Tibial artery (tissue), 4 donors: Measurements from ENCODE around the gene KLHL25.

Source experiments
- DNase-seq, 2 donors: peaks; one replicate each; pipeline ENCODE4 v3.0.0-alpha.2; 2019
- H3K27ac ChIP-seq, 2 donors: fragments of 200-600 bp; sonication (generic) in 1 of 2; 1 replicate in 1 of 2; 2 replicates in 1 of 2; pipeline ENCODE4 v1.5.1; 2018 to 2019; ENCODE audit warnings: mild to moderate bottlenecking in 1 of 2
- H3K27me3 ChIP-seq, 2 donors: fragments of 200-600 bp; sonication (generic) in 1 of 2; one replicate each; pipeline versions ENCODE4 v1.5.1 to v1.6.0; 2016 to 2019
- H3K36me3 ChIP-seq, 3 donors: fragments of 200-600 bp; sonication (generic) in 2 of 3; one replicate each; pipeline ENCODE4 v1.5.1; 2016 to 2019; ENCODE audit warnings: mild to moderate bottlenecking in 2 of 3
- H3K4me1 ChIP-seq, 4 donors: fragments of 200-600 bp; sonication (generic) in 2 of 4; 1 replicate in 3 of 4; 2 replicates in 1 of 4; pipeline ENCODE4 v1.5.1; 2016 to 2019
- H3K4me3 ChIP-seq, 2 donors: fragments of 200-600 bp; sonication (generic) in 1 of 2; 1 replicate in 1 of 2; 2 replicates in 1 of 2; pipeline ENCODE4 v1.5.1; 2018 to 2019; ENCODE audit warnings: mild to moderate bottlenecking in 2 of 2
- H3K9me3 ChIP-seq, 3 donors: fragments of 200-600 bp; sonication (generic) in 1 of 3; one replicate each; pipeline ENCODE4 v1.5.1; 2016 to 2019
- CTCF ChIP-seq, 2 experiments: fragments of 200-600 bp in 1 of 2; fragments of 450-650 bp in 1 of 2; IDR thresholded peaks; one replicate each; pipeline ENCODE4 v1.5.1; 2017 to 2019; ENCODE audit warnings: antibody characterized with exemption in 2 of 2, mild to moderate bottlenecking in 1 of 2, moderate library complexity in 1 of 2
- intact Hi-C: fragments of 100-400 bp; cut with DNase I; formaldehyde crosslinking; loops from one replicate; pipeline ENCODE4 v1.15.0; 2023; ENCODE audit warnings: low total_unique reads

KLHL25 gene

GRCh38 chr15:85710340-85710842, 84.3 kb downstream of the KLHL25 start:
- H3K36me3 ChIP-seq, result peaks cover 4 to 55% (median 35%) of the 10 kb centered on the region in 3 donors
- no peak overlapping the region for H3K27ac ChIP-seq
- peaks cover 0 to 39% (median 21%) of the 10 kb centered on the region in 4 donors for H3K4me1 ChIP-seq
- intact Hi-C loops, result no loop called here
- H3K4me3 ChIP-seq, result no peak overlapping the region
- no peak for TF ChIP-seq CTCF (IDR thresholded peaks at IDR 0.05)
- no peaks in the 10 kb centered on the region for H3K9me3 ChIP-seq
- H3K27me3 ChIP-seq, result no peaks in the 10 kb centered on the region
- DNase-seq, result no peak
